ENCODE data around the gene TSEN2.

Gene TSEN2

GRCh38 chr3:12503126-12503957 lies 19.1 kb downstream of the TSEN2 start:
- TF ChIP-seq CTCF (conservative IDR thresholded peaks at IDR 0.05; ENCODE audit: low read length) = no peak
- no peak for DNase-seq (ENCODE audit: low read depth)
- H3K4me3 ChIP-seq (ENCODE audit: low read length) = no peak overlapping the region

GRCh38 chr3:12506201-12506709 lies 22.0 kb downstream of the TSEN2 start:
- TF ChIP-seq CTCF (conservative IDR thresholded peaks at IDR 0.05; ENCODE audit: low read length) = no peak
- no peak for DNase-seq (ENCODE audit: low read depth)
- H3K4me3 ChIP-seq (ENCODE audit: low read length) = no peak overlapping the region

GRCh38 chr3:12507591-12508281 lies 23.5 kb downstream of the TSEN2 start:
- DNase-seq (ENCODE audit: low read depth) = peak; percentile 62
- H3K4me3 ChIP-seq (ENCODE audit: low read length) = peak overlapping the region; percentile 36
- no peak for TF ChIP-seq CTCF (conservative IDR thresholded peaks at IDR 0.05; ENCODE audit: low read length)

GRCh38 chr3:12508291-12508700 lies 24.0 kb downstream of the TSEN2 start:
- no peak for TF ChIP-seq CTCF (conservative IDR thresholded peaks at IDR 0.05; ENCODE audit: low read length)
- peak; percentile 98 for DNase-seq (ENCODE audit: low read depth)
- peak overlapping the region; percentile 36 for H3K4me3 ChIP-seq (ENCODE audit: low read length)

GRCh38 chr3:12509466-12509865 lies 25.2 kb downstream of the TSEN2 start:
- H3K4me3 ChIP-seq (ENCODE audit: low read length) = no peak overlapping the region
- no peak for TF ChIP-seq CTCF (conservative IDR thresholded peaks at IDR 0.05; ENCODE audit: low read length)

GRCh38 chr3:12512534-12513118 lies 28.3 kb downstream of the TSEN2 start:
- no peak for TF ChIP-seq CTCF (conservative IDR thresholded peaks at IDR 0.05; ENCODE audit: low read length)
- DNase-seq (ENCODE audit: low read depth) = no peak
- no peak overlapping the region for H3K4me3 ChIP-seq (ENCODE audit: low read length)

More at GRCh38 chr3:12509466-12509865, 25.2 kb downstream of the TSEN2 start:
- DNase-seq (ENCODE audit: low read depth) = no peak
